Activated CD4-positive, alpha-beta T cell treated with anti-CD3 and anti-CD28 coated beads for 36 hours (primary cell): ENCODE data around the gene CHTOP. TPM values are rescaled to one million over a fixed set of nuclear protein-coding genes. Genes with fewer than 3 reads are reported as not detected.
"Not testable (repeated sequence)": the region's sequence is repeated elsewhere in the genome, so short reads cannot be mapped to it uniquely, and the experiment has no call there.

Source experiments
- ATAC-seq: fragments of 200-7000 bp; cut with Tn5 transposase; one replicate; pipeline ENCODE4 v1.10.0; 2021; ENCODE audit warnings: mild to moderate bottlenecking, moderate library complexity
- CTCF ChIA-PET: fragments of 350-600 bp; sonication (Branson Sonifier 250); formaldehyde crosslinking; loops from one replicate; lab custom pipeline; 2021; ENCODE audit warnings: antibody characterized with exemption; lab: Charles Lee
- POLR2A ChIA-PET: fragments of 350-600 bp; sonication (Branson Sonifier 250); formaldehyde crosslinking; loops from one replicate; lab custom pipeline; 2021; ENCODE audit warnings: antibody characterized with exemption, inconsistent platforms; lab: Charles Lee
- DNase-seq: peaks from one replicate; pipeline ENCODE4 v3.0.0-alpha.2; 2020
- H3K27ac Mint-ChIP-seq: one replicate; pipeline ENCODE4 v1.8.0; 2021; ENCODE audit warnings: mixed read lengths
- H3K27me3 Mint-ChIP-seq: one replicate; pipeline ENCODE4 v1.8.0; 2021; ENCODE audit warnings: mixed read lengths
- H3K36me3 Mint-ChIP-seq: one replicate; pipeline ENCODE4 v1.8.0; 2021; ENCODE audit warnings: low read depth, mixed read lengths
- H3K4me1 Mint-ChIP-seq: one replicate; pipeline ENCODE4 v1.8.0; 2021; ENCODE audit warnings: mixed read lengths
- H3K4me3 Mint-ChIP-seq: one replicate; pipeline ENCODE4 v1.8.0; 2021; ENCODE audit warnings: mild to moderate bottlenecking, moderate library complexity, mixed read lengths
- H3K9me3 Mint-ChIP-seq: one replicate; pipeline ENCODE4 v1.8.0; 2021; ENCODE audit warnings: low read depth, mixed read lengths
- intact Hi-C, 2 experiments: fragments of 100-400 bp; cut with DNase I in 1 of 2; cut with micrococcal nuclease in 1 of 2; formaldehyde crosslinking; loops; one replicate each; pipeline versions ENCODE4 v1.14.2 to v1.15.1; 2022 to 2024; cut with DNase I, micrococcal nuclease
- total RNA-seq, 2 experiments: library from RNA; stranded (reverse); gene quantifications; one replicate each; pipeline ENCODE4 v1.2.3, GENCODE V29; 2021

CHTOP gene
- total RNA-seq, 2 experiments from 2014 or later, result 85.1 to 91.4 TPM

DNA sequence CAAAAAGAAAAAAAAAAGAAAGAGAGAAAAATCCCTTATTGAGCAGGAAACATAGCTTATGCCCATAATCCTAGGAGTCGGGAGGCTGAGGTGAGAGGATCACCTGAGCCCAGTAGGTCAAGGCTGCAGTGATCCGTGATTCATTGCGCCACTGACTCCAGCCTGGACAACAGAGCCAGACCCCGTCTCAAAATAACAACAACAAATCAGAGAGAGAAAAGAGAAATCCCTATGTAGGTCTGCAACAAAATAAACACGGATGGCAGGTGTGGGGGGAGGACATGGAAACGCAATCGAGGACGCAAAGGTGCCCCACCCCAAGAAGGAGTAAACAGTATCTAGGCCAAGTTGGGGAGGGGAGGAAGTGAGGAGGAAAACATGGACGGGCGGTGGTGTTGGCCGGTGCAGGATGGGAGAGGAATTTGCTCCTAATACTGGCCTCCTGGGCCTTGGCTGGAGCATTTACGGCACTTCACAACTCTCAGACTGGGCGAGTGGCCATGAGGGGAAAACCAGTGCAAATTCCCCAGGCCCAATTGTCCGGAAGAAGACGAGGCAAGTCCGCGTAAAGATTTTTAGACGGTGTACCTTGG, 609 bp upstream of the CHTOP start:
- POLR2A ChIA-PET, result interaction anchor here (0.6 to 1.8 kb wide), 14 partner anchors 11 to 587 kb away, joined by 3 to 13 read pairs (median 6); partner anchors contain the start of genes DENND4B, ILF2, RPS27 and S100A4
- DNase-seq (no peak), ATAC-seq (no peak)
- peak overlapping the region; percentile 98 for H3K27ac Mint-ChIP-seq
- intact Hi-C loops, result loop anchor here (1.0 to 5.0 kb wide), 5 partner anchors 16 to 1598 kb away; partner anchors contain the start of genes GATAD2B (in 1 of the 2) and INTS3 (in 1 of the 2)
- peaks cover 30% of the 10 kb centered on the region for H3K36me3 Mint-ChIP-seq
- no peaks in the 10 kb centered on the region for H3K27me3 Mint-ChIP-seq
- peak overlapping the region; percentile 98 for H3K4me3 Mint-ChIP-seq
- no peaks in the 10 kb centered on the region for H3K9me3 Mint-ChIP-seq
- H3K4me1 Mint-ChIP-seq, result peaks cover 50% of the 10 kb centered on the region
- CTCF ChIA-PET, result interaction anchor here (0.9 to 7.1 kb wide), 11 partner anchors 10 to 125 kb away, joined by 3 to 60 read pairs (median 5); partner anchors contain the start of genes ILF2, S100A14, S100A2 and SNAPIN

DNA sequence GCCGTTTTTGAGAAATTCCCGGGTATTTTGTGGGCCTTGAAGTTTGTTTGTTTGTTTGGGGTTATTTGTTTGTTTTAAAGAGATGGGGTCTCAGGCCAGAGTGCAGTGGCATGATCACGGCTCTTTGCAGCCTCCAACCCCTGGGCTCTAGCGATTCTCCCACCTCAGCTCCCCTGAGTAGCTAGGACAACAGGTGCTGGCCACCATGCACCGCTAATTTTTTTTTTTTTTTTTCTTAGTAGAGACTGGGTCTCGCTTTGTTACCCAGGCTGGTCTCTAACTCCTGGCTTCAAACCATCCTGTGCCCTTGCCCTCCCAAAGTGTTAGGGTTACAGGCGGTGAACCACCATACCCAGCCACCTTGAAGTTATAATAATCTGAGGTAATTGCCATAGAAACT, 2.0 kb downstream of the CHTOP start:
- peak overlapping the region; percentile 79 for H3K27ac Mint-ChIP-seq
- peaks cover 44% of the 10 kb centered on the region for H3K36me3 Mint-ChIP-seq
- intact Hi-C loops, result no loop called here
- ATAC-seq, result no peak
- ChIA-PET POLR2A (interaction anchor here (0.6 to 1.0 kb wide), 5 partner anchors 14 to 110 kb away, joined by 3 to 8 read pairs (median 7); partner anchors contain the start of gene S100A6), CTCF (interaction anchor here (0.7 to 2.5 kb wide), 6 partner anchors 13 to 126 kb away, joined by 3 to 18 read pairs (median 6); no protein-coding TSS in a partner anchor)
- no peaks in the 10 kb centered on the region for H3K9me3 Mint-ChIP-seq
- peaks cover 49% of the 10 kb centered on the region for H3K4me1 Mint-ChIP-seq
- no peak for DNase-seq
- H3K27me3 Mint-ChIP-seq, result no peaks in the 10 kb centered on the region
- H3K4me3 Mint-ChIP-seq, result peak overlapping the region; percentile 98

DNA sequence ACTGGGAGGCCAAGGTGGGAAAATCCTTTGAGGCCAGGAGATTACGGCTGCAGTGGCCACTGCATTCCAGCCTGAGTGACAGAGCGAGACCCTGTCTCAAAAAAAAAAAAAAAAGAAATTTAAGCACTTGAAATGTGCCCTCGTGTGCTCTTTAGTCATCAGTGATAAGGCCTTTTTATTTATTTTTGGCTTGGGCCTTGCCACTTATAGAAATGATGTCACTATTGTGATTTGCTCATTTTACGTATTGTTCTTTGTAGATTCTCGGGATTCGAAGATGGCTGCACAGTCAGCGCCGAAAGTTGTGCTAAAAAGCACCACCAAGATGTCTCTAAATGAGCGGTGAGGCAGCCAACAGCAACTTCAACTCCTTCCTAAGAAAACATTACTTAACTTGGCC, 2.4 kb downstream of the CHTOP start:
- CTCF ChIA-PET, result interaction anchor here (0.8 to 1.2 kb wide), 2 partner anchors 10 to 105 kb away, joined by 3 to 5 read pairs; no protein-coding TSS in a partner anchor
- peak overlapping the region; percentile 98 for H3K4me3 Mint-ChIP-seq
- DNase-seq, result no peak
- H3K27ac Mint-ChIP-seq, result peak overlapping the region; percentile 79
- H3K27me3 Mint-ChIP-seq, result no peaks in the 10 kb centered on the region
- intact Hi-C loops, result no loop called here
- ATAC-seq, result no peak
- POLR2A ChIA-PET, result interaction anchor here (0.6 kb wide), 2 partner anchors 14 to 110 kb away, joined by 7 to 8 read pairs; no protein-coding TSS in a partner anchor
- no peaks in the 10 kb centered on the region for H3K9me3 Mint-ChIP-seq
- H3K4me1 Mint-ChIP-seq, result peaks cover 48% of the 10 kb centered on the region
- H3K36me3 Mint-ChIP-seq, result peaks cover 48% of the 10 kb centered on the region

DNA sequence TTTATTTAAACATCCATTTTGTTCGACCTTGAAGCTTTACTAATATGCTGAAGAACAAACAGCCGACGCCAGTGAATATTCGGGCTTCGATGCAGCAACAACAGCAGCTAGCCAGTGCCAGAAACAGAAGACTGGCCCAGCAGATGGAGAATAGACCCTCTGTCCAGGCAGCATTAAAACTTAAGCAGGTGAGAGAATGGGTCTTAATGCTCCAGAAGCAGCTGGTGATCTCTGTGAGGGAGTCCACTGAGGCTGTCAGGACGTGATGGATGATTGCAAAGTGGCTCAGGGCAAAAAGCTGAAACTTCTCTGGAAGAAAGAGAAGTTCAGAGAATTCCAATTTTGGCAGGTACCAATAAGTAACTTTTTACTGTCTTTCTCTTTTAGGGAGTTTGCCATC, 4.4 kb downstream of the CHTOP start:
- CTCF ChIA-PET, result interaction anchor here (0.6 to 1.9 kb wide), 10 partner anchors 8 to 347 kb away, joined by 3 to 8 read pairs (median 3); partner anchors contain the start of gene S100A1

DNA sequence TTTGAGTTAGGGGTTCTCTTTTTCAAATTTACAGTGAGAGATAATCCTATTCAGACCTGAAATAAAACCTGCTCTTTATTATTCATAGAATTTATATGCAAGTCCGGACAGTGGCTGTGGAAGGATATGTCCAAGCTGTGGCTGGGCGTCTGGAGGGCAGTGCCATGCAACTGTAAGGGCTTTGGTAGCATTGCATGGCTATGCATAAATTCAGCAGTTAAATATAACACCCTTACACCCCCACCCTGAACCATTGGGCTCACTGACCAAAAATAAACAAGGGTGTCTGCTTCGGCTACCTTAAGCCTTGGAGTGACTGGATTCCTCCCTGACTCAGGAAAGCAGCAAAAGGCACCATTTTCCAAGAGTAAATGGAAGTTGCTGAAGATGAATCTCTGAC, 5.4 kb downstream of the CHTOP start:
- ATAC-seq (no peak), DNase-seq (no peak)
- Mint-ChIP-seq H3K36me3 (peaks cover 76% of the 10 kb centered on the region), H3K27ac (no peak overlapping the region), H3K4me1 (peaks cover 45% of the 10 kb centered on the region), H3K4me3 (no peak overlapping the region), H3K27me3 (no peaks in the 10 kb centered on the region), H3K9me3 (no peaks in the 10 kb centered on the region)
- ChIA-PET POLR2A (interaction anchor here (0.6 kb wide), 1 partner anchor 29 kb away, joined by 3 read pairs; no protein-coding TSS in a partner anchor), CTCF (interaction anchor here (0.7 to 2.2 kb wide), 4 partner anchors 10 to 129 kb away, joined by 3 to 8 read pairs (median 5); no protein-coding TSS in a partner anchor)
- intact Hi-C loops, result no loop called here

More for the DNA sequence above, 4.4 kb downstream of the CHTOP start:
- Mint-ChIP-seq H3K36me3 (peaks cover 66% of the 10 kb centered on the region), H3K4me1 (peaks cover 42% of the 10 kb centered on the region), H3K4me3 (no peak overlapping the region), H3K27ac (no peak overlapping the region), H3K27me3 (no peaks in the 10 kb centered on the region), H3K9me3 (no peaks in the 10 kb centered on the region)
- POLR2A ChIA-PET, result interaction anchor here (0.7 to 1.0 kb wide), 3 partner anchors 25 to 114 kb away, joined by 3 read pairs; no protein-coding TSS in a partner anchor
- DNase-seq (no peak), ATAC-seq (no peak)
- intact Hi-C loops, result no loop called here

DNA sequence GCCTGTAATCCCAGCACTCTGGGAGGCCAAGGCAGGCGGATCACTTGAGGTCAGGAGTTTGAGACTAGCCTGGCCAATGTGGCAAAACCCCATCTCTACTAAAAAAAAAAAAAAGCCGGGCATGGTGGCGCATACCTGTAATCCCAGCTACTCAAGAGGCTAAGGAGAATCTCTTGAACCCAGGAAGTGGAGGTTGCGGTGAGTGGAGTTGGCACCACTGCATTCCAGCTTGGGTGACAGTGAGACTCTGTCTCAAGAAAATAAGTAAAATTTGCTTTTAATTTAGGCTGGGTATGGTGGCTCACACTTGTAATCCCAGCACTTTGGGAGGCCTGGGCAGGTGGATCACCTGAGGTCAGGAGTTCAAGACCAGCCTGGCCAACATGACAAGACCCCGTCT, 6.3 kb downstream of the CHTOP start:
- H3K9me3 Mint-ChIP-seq, ATAC-seq, intact Hi-C loops, H3K27ac Mint-ChIP-seq, DNase-seq, H3K27me3 Mint-ChIP-seq, H3K4me3 Mint-ChIP-seq: not testable (repeated sequence)
- POLR2A ChIA-PET, result interaction anchor here (0.6 to 1.0 kb wide), 4 partner anchors 10 to 92 kb away, joined by 3 to 6 read pairs (median 4); partner anchors contain the start of gene S100A1
- CTCF ChIA-PET, result interaction anchor here (1.2 to 2.2 kb wide), 2 partner anchors 20 to 130 kb away, joined by 3 to 7 read pairs; no protein-coding TSS in a partner anchor
- peaks cover 79% of the 10 kb centered on the region for H3K36me3 Mint-ChIP-seq
- peaks cover 49% of the 10 kb centered on the region for H3K4me1 Mint-ChIP-seq

DNA sequence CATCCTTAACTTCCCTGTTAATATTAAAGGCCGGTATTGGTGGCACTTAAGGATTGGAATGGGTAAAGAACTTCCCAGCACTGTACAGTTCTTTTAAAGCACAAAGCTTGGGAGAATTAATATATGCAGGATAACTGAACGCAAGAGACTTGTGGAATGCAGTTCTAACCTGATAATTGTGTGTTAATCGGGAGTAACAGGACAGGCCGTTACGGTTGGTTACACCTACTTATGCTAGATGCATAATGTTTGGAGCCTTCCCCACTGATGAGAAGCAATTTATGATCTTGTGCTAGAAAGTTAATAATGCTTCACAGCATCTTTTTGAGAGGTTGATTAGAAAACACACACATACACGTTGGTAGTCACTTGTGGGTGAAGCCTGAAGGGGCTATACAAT, 7.0 kb downstream of the CHTOP start:
- Mint-ChIP-seq H3K36me3 (peaks cover 82% of the 10 kb centered on the region), H3K9me3 (no peaks in the 10 kb centered on the region), H3K4me1 (peaks cover 51% of the 10 kb centered on the region), H3K27ac (peak overlapping the region; percentile 22), H3K4me3 (no peak overlapping the region), H3K27me3 (no peaks in the 10 kb centered on the region)
- intact Hi-C loops, result no loop called here
- ATAC-seq, result no peak
- no peak for DNase-seq
- ChIA-PET CTCF (interaction anchor here (2.2 kb wide), 1 partner anchor 130 kb away, joined by 7 read pairs; no protein-coding TSS in a partner anchor), POLR2A (interaction anchor here (0.8 kb wide), 1 partner anchor 13 kb away, joined by 3 read pairs; the partner anchor contains the start of gene S100A1)

DNA sequence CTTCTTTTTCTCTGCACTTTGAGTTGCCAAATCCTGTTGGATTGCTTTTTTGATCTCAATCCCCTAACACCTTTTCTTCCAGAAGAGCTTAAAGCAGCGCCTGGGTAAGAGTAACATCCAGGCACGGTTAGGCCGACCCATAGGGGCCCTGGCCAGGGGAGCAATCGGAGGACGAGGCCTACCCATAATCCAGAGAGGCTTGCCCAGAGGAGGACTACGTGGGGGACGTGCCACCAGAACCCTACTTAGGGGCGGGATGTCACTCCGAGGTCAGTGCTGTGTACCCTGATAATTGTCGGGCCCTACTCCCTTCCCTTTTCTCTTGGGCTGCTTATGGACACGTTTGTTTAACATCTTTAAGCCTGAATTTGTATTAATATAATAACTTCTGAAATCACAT, 8.3 kb downstream of the CHTOP start:
- H3K27ac Mint-ChIP-seq, result peak overlapping the region; percentile 39
- peaks cover 82% of the 10 kb centered on the region for H3K36me3 Mint-ChIP-seq
- intact Hi-C loops, result no loop called here
- no peaks in the 10 kb centered on the region for H3K27me3 Mint-ChIP-seq
- no peak for DNase-seq
- ATAC-seq, result no peak
- POLR2A ChIA-PET, result no interaction called here
- H3K4me1 Mint-ChIP-seq, result peaks cover 45% of the 10 kb centered on the region
- H3K9me3 Mint-ChIP-seq, result no peaks in the 10 kb centered on the region
- no peak overlapping the region for H3K4me3 Mint-ChIP-seq
- CTCF ChIA-PET, result interaction anchor here (0.6 to 1.8 kb wide), 3 partner anchors 25 to 348 kb away, joined by 3 to 7 read pairs (median 4); no protein-coding TSS in a partner anchor

DNA sequence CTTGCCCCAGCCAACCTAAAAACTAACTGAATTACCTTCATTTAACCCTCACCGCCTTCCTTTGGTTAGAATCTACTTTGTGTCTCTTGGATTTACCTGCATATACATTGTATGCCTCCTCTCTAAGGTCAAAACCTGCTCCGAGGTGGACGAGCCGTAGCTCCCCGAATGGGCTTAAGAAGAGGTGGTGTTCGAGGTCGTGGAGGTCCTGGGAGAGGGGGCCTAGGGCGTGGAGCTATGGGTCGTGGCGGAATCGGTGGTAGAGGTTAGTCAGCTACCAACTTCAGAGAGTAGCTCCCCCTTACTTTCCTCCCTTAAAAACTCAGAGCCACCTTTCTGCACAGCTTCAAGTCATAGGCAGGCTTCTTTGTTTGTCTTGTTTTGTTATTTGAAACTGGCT, 9.2 kb downstream of the CHTOP start:
- Mint-ChIP-seq H3K27me3 (no peaks in the 10 kb centered on the region), H3K4me1 (peaks cover 44% of the 10 kb centered on the region), H3K9me3 (no peaks in the 10 kb centered on the region), H3K27ac (peak overlapping the region; percentile 44), H3K4me3 (no peak overlapping the region), H3K36me3 (peaks cover 80% of the 10 kb centered on the region)
- intact Hi-C loops, result no loop called here
- CTCF ChIA-PET, result interaction anchor here (0.5 to 1.8 kb wide), 7 partner anchors 9 to 174 kb away, joined by 3 to 7 read pairs (median 3); partner anchors contain the start of genes CHTOP and S100A13
- no peak for ATAC-seq
- no peak for DNase-seq
- POLR2A ChIA-PET, result interaction anchor here (0.5 to 1.2 kb wide), 5 partner anchors 9 to 516 kb away, joined by 3 to 6 read pairs (median 3); partner anchors contain the start of gene CHTOP

DNA sequence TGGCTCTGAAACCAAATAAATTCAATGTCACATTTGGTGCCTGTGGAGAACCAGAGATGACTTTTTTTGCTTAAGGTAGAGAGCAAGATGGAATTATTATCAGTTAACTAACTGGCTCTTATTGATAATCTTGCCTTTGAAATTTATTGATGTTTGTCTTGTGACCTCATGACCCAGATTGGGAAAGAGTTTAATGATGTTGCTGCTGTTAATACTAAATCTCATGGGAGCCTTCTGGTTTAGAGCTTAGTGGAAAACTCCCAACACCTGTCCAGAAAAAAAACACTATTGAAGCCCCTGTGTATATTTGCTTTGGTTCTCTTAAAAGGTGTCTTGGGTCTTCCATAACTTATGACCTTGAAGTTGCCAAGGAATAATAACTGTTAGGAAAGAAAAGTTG, 9.9 kb downstream of the CHTOP start:
- no peaks in the 10 kb centered on the region for H3K9me3 Mint-ChIP-seq
- DNase-seq (no peak), ATAC-seq (no peak)
- intact Hi-C loops, result no loop called here
- H3K4me1 Mint-ChIP-seq, result peaks cover 50% of the 10 kb centered on the region
- H3K27ac Mint-ChIP-seq, result peak overlapping the region; percentile 73
- H3K36me3 Mint-ChIP-seq, result peaks cover 75% of the 10 kb centered on the region
- H3K27me3 Mint-ChIP-seq, result no peaks in the 10 kb centered on the region
- H3K4me3 Mint-ChIP-seq, result no peak overlapping the region
- ChIA-PET POLR2A (interaction anchor here (0.6 to 1.2 kb wide), 3 partner anchors 10 to 92 kb away, joined by 3 to 6 read pairs (median 3); partner anchors contain the start of genes CHTOP and SNAPIN), CTCF (interaction anchor here (0.8 to 1.9 kb wide), 7 partner anchors 10 to 691 kb away, joined by 3 to 7 read pairs (median 4); partner anchors contain the start of genes CHTOP, ILF2 and S100A13)
